Measurements from ENCODE around the gene ASAP2. TPM values are rescaled to one million over a fixed set of nuclear protein-coding genes. Genes with fewer than 3 reads are reported as not detected.

Gene ASAP2
- total RNA-seq, 2 donors from 2014 or later, result 58.1 to 61.7 TPM

GRCh38 chr2:9423922-9424272, 217.3 kb downstream of the ASAP2 start:
- Histone ChIP-seq H3K4me3 (peak overlapping the region; percentile 91), H3K27ac (peak overlapping the region; percentile 87), H3K9ac (ENCODE audit: low read depth in 2 of 2, low read length in 2 of 2) (peak overlapping the region; percentile 80 to 96), H3K9me3 (no peaks in the 10 kb centered on the region), H3K4me1 (peaks cover 4% of the 10 kb centered on the region), H3K36me3 (no peaks in the 10 kb centered on the region), H3K27me3 (no peaks in the 10 kb centered on the region)
- intact Hi-C loops (cut with DNase I), result no loop called here
- TF ChIP-seq, protein P1, sequence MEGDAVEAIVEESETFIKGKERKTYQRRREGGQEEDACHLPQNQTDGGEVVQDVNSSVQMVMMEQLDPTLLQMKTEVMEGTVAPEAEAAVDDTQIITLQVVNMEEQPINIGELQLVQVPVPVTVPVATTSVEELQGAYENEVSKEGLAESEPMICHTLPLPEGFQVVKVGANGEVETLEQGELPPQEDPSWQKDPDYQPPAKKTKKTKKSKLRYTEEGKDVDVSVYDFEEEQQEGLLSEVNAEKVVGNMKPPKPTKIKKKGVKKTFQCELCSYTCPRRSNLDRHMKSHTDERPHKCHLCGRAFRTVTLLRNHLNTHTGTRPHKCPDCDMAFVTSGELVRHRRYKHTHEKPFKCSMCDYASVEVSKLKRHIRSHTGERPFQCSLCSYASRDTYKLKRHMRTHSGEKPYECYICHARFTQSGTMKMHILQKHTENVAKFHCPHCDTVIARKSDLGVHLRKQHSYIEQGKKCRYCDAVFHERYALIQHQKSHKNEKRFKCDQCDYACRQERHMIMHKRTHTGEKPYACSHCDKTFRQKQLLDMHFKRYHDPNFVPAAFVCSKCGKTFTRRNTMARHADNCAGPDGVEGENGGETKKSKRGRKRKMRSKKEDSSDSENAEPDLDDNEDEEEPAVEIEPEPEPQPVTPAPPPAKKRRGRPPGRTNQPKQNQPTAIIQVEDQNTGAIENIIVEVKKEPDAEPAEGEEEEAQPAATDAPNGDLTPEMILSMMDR (IDR thresholded peaks at IDR 0.05), result no peak
- no peak for DNase-seq

DNA sequence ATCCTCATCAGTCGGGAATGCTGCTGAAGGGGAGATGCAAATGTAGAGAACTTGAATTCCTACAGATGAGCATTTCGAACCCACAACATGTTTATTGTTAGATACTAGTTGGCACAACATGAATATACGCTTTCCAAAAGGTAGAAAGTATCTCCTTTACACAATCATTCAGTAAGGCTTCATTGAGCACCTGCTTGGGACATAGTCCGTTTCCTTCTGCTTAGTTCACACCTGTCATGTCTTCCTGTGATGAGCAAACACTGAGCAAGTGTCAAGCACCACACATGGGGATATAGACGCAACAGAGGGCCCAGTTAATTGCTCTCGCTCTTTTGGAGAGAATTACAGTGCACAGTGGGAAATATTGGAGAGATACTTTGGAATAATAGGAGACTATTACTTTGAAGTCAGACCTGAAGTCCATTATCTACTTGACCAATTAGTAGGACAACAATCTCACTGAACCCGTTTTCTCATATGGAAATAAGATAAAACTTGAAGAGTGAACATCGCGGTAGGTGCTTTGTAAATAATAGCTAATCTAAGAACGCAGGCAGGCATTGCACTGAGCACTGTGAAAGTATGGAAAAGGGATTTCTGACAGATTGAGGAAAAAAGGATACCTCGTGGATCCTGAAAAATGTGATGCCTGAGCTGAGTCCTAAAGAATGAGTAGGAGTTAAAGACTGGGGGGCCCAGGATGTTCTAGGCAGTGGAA, 218.0 kb downstream of the ASAP2 start:
- TF ChIP-seq, protein P1 (IDR thresholded peaks at IDR 0.05), result no peak
- Histone ChIP-seq H3K9ac (ENCODE audit: low read depth in 2 of 2, low read length in 2 of 2) (peak overlapping the region; percentile 80 to 96), H3K9me3 (no peaks in the 10 kb centered on the region), H3K4me1 (peaks cover 4% of the 10 kb centered on the region), H3K27me3 (no peaks in the 10 kb centered on the region), H3K27ac (no peak overlapping the region), H3K36me3 (no peaks in the 10 kb centered on the region), H3K4me3 (peak overlapping the region; percentile 91)
- no peak for DNase-seq
- intact Hi-C loops (cut with DNase I), result no loop called here

- no peaks in the 10 kb centered on the region for H3K27me3 ChIP-seq
- intact Hi-C loops (cut with DNase I), result no loop called here
- H3K9me3 ChIP-seq, result no peaks in the 10 kb centered on the region
- H3K27ac ChIP-seq, result no peak overlapping the region
- no peak overlapping the region for H3K9ac ChIP-seq (ENCODE audit: low read depth in 2 of 2, low read length in 2 of 2)
- H3K36me3 ChIP-seq, result peaks cover 13% of the 10 kb centered on the region
- no peak overlapping the region for H3K4me3 ChIP-seq
- H3K4me1 ChIP-seq, result no peaks in the 10 kb centered on the region
- DNase-seq, result no peak
- TF ChIP-seq, protein P1 (IDR thresholded peaks at IDR 0.05), result no peak
Observed at GRCh38 chr2:9428965-9429577, 222.5 kb downstream of the ASAP2 start.

GRCh38 chr2:9430316-9431293, 224.0 kb downstream of the ASAP2 start:
- no peak overlapping the region for H3K27ac ChIP-seq
- no peak for DNase-seq
- intact Hi-C loops (cut with DNase I), result no loop called here
- H3K4me1 ChIP-seq, result no peaks in the 10 kb centered on the region
- no peaks in the 10 kb centered on the region for H3K9me3 ChIP-seq
- H3K4me3 ChIP-seq, result no peak overlapping the region
- no peaks in the 10 kb centered on the region for H3K27me3 ChIP-seq
- TF ChIP-seq, protein P1 (IDR thresholded peaks at IDR 0.05), result no peak
- H3K36me3 ChIP-seq, result peaks cover 13% of the 10 kb centered on the region
- H3K9ac ChIP-seq (ENCODE audit: low read depth in 2 of 2, low read length in 2 of 2), result no peak overlapping the region

GRCh38 chr2:9434489-9434888, 227.9 kb downstream of the ASAP2 start:
- DNase-seq, result no peak
- intact Hi-C loops (cut with DNase I), result no loop called here
- peaks cover 17% of the 10 kb centered on the region for H3K36me3 ChIP-seq
- TF ChIP-seq, protein P1 (IDR thresholded peaks at IDR 0.05), result no peak
- no peak overlapping the region for H3K9ac ChIP-seq (ENCODE audit: low read depth in 2 of 2, low read length in 2 of 2)
- no peaks in the 10 kb centered on the region for H3K4me1 ChIP-seq
- H3K27me3 ChIP-seq, result no peaks in the 10 kb centered on the region
- H3K9me3 ChIP-seq, result no peaks in the 10 kb centered on the region
- no peak overlapping the region for H3K27ac ChIP-seq
- no peak overlapping the region for H3K4me3 ChIP-seq

Data from colonic mucosa (tissue), 4 donors.